Breast epithelium (tissue), 3 donors: ENCODE results near the gene CAMK2B.

Source experiments
- POLR2A ChIP-seq: fragments of 450-650 bp; IDR thresholded peaks from one replicate; pipeline ENCODE4 v1.6.1; 2016; ENCODE audit warnings: antibody characterized with exemption, mild to moderate bottlenecking, moderate library complexity
- POLR2AphosphoS5 ChIP-seq, 3 donors: sonication (generic); formaldehyde crosslinking; IDR thresholded peaks; one replicate each; pipeline ENCODE4 v1.6.1; 2017; ENCODE audit warnings: antibody characterized with exemption in 3 of 3
- TF ChIP-seq, protein P1 (sequence below), 3 donors: fragments of 450-650 bp; IDR thresholded peaks; one replicate each; pipeline ENCODE4 v1.5.1; 2016 to 2017; ENCODE audit warnings: antibody characterized with exemption in 3 of 3, mild to moderate bottlenecking in 3 of 3, moderate library complexity in 3 of 3

DNA sequence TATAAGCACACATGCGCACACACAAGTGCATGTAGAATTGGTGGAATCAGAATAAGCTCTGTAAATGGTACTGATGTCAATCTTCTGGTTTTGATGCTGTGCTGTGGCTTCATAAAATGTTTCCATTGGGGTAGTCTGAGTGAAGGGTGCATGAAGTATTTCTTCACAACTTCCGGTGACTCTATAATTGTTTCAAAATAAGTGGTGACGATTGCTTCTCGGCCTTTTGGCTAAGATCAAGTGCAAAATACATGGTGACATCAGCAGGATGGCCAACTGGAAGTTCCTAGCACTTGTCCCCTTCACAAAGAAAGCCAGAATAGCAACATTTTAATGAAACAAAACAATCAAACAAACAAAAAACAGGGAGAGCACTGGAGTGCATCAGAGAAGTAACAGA, 41.6 kb upstream of the CAMK2B start:
- TF ChIP-seq, protein P1, sequence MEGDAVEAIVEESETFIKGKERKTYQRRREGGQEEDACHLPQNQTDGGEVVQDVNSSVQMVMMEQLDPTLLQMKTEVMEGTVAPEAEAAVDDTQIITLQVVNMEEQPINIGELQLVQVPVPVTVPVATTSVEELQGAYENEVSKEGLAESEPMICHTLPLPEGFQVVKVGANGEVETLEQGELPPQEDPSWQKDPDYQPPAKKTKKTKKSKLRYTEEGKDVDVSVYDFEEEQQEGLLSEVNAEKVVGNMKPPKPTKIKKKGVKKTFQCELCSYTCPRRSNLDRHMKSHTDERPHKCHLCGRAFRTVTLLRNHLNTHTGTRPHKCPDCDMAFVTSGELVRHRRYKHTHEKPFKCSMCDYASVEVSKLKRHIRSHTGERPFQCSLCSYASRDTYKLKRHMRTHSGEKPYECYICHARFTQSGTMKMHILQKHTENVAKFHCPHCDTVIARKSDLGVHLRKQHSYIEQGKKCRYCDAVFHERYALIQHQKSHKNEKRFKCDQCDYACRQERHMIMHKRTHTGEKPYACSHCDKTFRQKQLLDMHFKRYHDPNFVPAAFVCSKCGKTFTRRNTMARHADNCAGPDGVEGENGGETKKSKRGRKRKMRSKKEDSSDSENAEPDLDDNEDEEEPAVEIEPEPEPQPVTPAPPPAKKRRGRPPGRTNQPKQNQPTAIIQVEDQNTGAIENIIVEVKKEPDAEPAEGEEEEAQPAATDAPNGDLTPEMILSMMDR (IDR thresholded peaks at IDR 0.05), result no peak
- TF ChIP-seq POLR2A (no peak), POLR2AphosphoS5 (IDR thresholded peaks at IDR 0.05) (no peak)
